Spleen (tissue), 7 donors: ENCODE measurements around the gene MEGF9.

Experiments
- POLR2A ChIP-seq, 3 donors: fragments of 450-650 bp; IDR thresholded peaks; one replicate each; pipeline ENCODE4 v1.5.1; 2017; ENCODE audit warnings: antibody characterized with exemption in 3 of 3, mild to moderate bottlenecking in 1 of 3
- TF ChIP-seq, protein P1 (sequence below), 11 experiments: fragments of 200-600 bp in 7 of 11; fragments of 450-650 bp in 4 of 11; sonication (generic) in 4 of 11; IDR thresholded peaks in 8 of 11; conservative IDR thresholded peaks in 3 of 11; 1 replicate in 7 of 11; 2 replicates in 4 of 11; pipeline versions ENCODE4 v1.4.0 to v1.8.0; 2016 to 2021; ENCODE audit warnings: antibody characterized with exemption in 11 of 11, inconsistent platforms in 4 of 11, mild to moderate bottlenecking in 1 of 11
- donor health status: DM: no; HTN: no; CAD: no; lungs with moderate emphysema.
- donor health status: DM: no; HTN: no; CAD: no.
- donor health status: DM: no; HTN: no; CAD: no.

DNA sequence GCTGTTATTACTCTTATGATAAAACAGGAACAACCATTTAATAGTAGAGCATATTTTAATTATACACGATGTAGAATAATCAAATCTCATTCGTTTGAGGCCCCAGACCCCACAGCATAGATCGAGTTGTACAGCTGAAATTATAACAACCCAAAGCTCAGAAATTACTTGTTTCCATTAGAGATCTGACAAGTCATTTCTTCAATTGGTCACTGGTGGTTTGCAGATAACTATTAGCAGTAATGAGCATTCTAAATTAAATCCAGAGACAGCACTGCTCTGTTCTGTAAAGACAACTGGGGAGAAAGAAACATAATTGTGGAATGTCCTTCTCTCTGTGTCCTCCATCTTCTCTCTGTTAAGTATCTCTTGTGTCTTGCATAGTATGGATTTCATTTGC is 147.2 kb downstream of the MEGF9 start:
- TF ChIP-seq POLR2A (IDR thresholded peaks at IDR 0.05) = no peak
- TF ChIP-seq, protein P1, sequence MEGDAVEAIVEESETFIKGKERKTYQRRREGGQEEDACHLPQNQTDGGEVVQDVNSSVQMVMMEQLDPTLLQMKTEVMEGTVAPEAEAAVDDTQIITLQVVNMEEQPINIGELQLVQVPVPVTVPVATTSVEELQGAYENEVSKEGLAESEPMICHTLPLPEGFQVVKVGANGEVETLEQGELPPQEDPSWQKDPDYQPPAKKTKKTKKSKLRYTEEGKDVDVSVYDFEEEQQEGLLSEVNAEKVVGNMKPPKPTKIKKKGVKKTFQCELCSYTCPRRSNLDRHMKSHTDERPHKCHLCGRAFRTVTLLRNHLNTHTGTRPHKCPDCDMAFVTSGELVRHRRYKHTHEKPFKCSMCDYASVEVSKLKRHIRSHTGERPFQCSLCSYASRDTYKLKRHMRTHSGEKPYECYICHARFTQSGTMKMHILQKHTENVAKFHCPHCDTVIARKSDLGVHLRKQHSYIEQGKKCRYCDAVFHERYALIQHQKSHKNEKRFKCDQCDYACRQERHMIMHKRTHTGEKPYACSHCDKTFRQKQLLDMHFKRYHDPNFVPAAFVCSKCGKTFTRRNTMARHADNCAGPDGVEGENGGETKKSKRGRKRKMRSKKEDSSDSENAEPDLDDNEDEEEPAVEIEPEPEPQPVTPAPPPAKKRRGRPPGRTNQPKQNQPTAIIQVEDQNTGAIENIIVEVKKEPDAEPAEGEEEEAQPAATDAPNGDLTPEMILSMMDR (IDR thresholded peaks at IDR 0.05 in 8 of 11, conservative IDR thresholded peaks at IDR 0.05 in 3 of 11) = no peak
